Measurements from ENCODE around the gene RSF1.
"Not testable (repeated sequence)": the region's sequence is repeated elsewhere in the genome, so short reads cannot be mapped to it uniquely, and the experiment has no call there.

RSF1 gene

DNA sequence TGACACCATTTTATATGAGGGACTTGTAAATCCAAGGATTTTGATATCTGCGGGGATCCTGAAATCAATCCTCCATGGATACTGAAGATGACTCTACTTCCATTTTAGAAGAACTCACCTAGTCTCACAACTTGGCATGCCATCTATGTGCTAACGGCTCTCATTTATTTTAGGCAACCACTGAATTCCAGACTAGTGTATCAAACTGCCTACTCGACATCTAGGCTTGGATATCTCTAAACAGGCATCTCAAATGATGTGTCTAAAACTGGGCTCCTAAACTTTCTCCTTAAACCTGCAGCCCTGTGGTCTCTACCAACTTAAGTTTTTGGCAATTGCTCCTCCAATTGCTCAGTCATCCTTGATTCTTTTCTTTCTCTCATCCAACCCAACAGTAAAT lies 151.8 kb downstream of the RSF1 start:
- DNase-seq: no peak

GRCh38 chr11:77665240-77665965 lies 155.1 kb downstream of the RSF1 start:
- DNase-seq: no peak

DNA sequence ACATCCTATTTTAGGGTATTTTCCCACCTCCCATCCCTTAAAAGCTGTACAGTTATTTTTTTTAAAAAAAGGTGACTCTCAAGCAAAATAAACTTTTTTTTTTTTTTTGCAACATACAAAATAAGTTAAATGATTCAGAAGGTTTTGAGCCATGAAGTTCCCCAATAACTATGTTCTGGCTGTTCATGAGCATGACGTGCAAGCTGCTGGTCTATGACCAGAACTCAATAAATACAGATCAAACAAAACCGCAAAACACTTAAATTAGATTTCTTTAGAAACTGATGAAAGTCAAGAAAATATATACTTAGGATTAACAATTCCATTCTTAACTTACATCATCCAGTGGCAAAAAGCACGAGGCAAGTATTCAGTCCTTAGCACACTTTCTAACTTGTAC lies 158.9 kb downstream of the RSF1 start:
- no peak for DNase-seq

- DNase-seq: no peak
Observed at GRCh38 chr11:77660947-77661346, 159.6 kb downstream of the RSF1 start.

DNA sequence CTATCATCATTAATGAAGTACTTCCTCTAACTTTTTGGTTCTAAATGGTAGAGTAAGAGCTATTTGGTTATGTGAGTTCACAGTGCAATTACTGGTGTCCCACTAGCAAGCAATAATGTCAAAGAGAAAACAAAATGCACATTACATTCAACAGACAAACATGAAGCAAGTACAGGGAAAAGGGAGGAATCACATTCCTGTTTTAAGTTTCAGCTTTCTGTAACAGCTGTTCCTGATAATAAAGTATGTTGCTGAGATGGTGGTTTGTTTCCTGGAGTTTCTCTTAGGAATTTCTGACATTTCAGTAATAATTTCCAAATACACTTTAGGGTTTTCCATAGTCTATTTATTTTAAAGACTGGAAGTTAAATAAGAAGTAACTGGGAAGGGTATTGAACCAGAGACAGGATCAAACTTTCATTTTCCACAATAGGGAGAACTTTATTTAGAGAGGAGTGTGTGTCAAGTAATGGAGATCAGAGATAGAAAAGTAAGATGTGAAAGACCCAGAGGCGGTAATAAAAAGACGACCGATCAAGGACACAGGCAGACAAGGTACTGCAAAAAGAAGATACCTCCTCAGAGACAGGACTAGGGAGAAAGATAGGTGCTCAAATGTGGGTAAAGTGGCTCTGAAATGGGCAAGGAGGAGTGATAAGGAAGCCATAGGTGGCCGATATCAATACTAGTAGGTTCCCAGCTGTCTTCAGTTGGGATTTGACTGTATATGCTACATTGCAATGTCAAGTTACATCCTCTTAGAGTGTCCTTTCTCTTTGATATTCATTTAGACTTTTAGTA lies 162.1 kb downstream of the RSF1 start:
- DNase-seq: no peak

- no peak for DNase-seq
Observed at GRCh38 chr11:77656362-77656761, 164.2 kb downstream of the RSF1 start.

- no peak for DNase-seq
Observed at GRCh38 chr11:77654770-77655434, 165.6 kb downstream of the RSF1 start.

GRCh38 chr11:77650123-77650522 lies 170.4 kb downstream of the RSF1 start:
- DNase-seq: no peak

GRCh38 chr11:77647654-77648305 lies 172.7 kb downstream of the RSF1 start:
- no peak for DNase-seq

DNA sequence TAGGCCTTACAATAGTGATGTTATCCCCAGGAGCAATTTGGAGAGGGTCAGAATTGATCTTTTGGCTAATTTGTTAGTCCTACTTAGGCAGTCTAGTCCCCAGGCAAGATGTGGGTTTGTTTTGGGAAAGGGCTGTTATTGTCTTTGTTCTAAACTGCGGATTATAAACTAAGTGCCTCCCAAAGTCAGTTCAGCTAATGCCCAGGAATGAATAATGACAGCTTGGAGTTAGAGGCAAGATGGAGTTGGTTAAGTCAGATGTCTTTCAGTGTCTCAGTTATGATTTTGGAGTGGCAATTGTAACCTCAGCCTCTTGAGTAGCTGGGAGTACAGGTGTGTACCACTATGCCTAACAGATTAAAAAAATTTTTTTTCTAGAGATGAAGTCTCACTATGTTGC lies 175.6 kb downstream of the RSF1 start:
- DNase-seq: no peak

GRCh38 chr11:77642228-77642627 lies 178.3 kb downstream of the RSF1 start:
- no peak for DNase-seq

- DNase-seq: peak; percentile 49 to 91 (median 62)
Observed at GRCh38 chr11:77637345-77638165, 183.0 kb downstream of the RSF1 start, which contains the start of gene CLNS1A. TSS of gene CLNS1A (minus strand) at chr11:77637794. CDS start at chr11:77637714, 80 bp downstream.

- DNase-seq: no peak
Observed at GRCh38 chr11:77636731-77637344, 183.7 kb downstream of the RSF1 start.

GRCh38 chr11:77633926-77634325 lies 186.6 kb downstream of the RSF1 start:
- not testable (repeated sequence) for DNase-seq

GRCh38 chr11:77630157-77630710 lies 190.3 kb downstream of the RSF1 start:
- DNase-seq: no peak

- peak in 1 of 5 experiments; percentile 38 for DNase-seq
Observed at GRCh38 chr11:77619576-77620198, 200.8 kb downstream of the RSF1 start.

DNA sequence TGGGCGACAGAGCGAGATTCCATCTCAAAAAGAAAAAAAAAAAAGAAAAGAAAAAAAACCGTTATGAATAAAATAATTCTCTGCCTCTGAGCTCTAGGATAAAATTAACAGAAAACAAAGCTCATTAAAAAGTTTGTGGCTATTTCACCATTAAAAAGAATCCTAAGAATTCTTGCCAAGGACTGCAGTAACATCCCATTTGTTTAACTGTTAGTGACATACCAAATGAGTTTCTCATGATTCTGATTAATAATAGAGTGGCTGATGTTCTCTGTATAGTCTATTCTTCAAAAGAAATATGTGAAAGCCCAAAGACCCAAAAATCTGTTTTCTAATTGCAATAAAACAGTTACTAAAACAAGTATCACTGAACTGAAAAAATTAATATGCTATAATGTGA lies 202.6 kb downstream of the RSF1 start:
- DNase-seq: no peak

- no peak for DNase-seq
Observed at GRCh38 chr11:77611921-77612320, 208.6 kb downstream of the RSF1 start.

Measured in T-helper 2 cell (primary cell).